Measurements from ENCODE around the gene CCDC142.

CCDC142 gene

GRCh38 chr2:74429487-74430451, 53.0 kb downstream of the CCDC142 start:
- Histone ChIP-seq H3K4me3 (ENCODE audit: low read depth in 1 of 2, low read length in 2 of 2) (no peak overlapping the region), H3K9ac (ENCODE audit: low read length) (no peak overlapping the region), H3K9me3 (ENCODE audit: low read length) (no peaks in the 10 kb centered on the region), H3K27me3 (ENCODE audit: control insufficient read depth in 1 of 2, insufficient read depth in 2 of 2, low read length in 2 of 2) (no peaks in the 10 kb centered on the region), H3K36me3 (ENCODE audit: insufficient read depth, low read length) (peaks cover 52% of the 10 kb centered on the region), H3K4me1 (ENCODE audit: insufficient read depth, low read length) (no peaks in the 10 kb centered on the region), H3K27ac (ENCODE audit: low read depth, low read length) (no peak overlapping the region)

GRCh38 chr2:74428675-74429074, 54.1 kb downstream of the CCDC142 start:
- Histone ChIP-seq H3K4me3 (ENCODE audit: low read depth in 1 of 2, low read length in 2 of 2) (no peak overlapping the region), H3K27me3 (ENCODE audit: control insufficient read depth in 1 of 2, insufficient read depth in 2 of 2, low read length in 2 of 2) (no peaks in the 10 kb centered on the region), H3K9ac (ENCODE audit: low read length) (no peak overlapping the region), H3K27ac (ENCODE audit: low read depth, low read length) (no peak overlapping the region), H3K36me3 (ENCODE audit: insufficient read depth, low read length) (peaks cover 52% of the 10 kb centered on the region), H3K9me3 (ENCODE audit: low read length) (no peaks in the 10 kb centered on the region), H3K4me1 (ENCODE audit: insufficient read depth, low read length) (no peaks in the 10 kb centered on the region)

- no peaks in the 10 kb centered on the region for H3K4me1 ChIP-seq (ENCODE audit: insufficient read depth, low read length)
- no peak overlapping the region for H3K4me3 ChIP-seq (ENCODE audit: low read depth in 1 of 2, low read length in 2 of 2)
- H3K9me3 ChIP-seq (ENCODE audit: low read length): no peaks in the 10 kb centered on the region
- H3K27ac ChIP-seq (ENCODE audit: low read depth, low read length): no peak overlapping the region
- no peaks in the 10 kb centered on the region for H3K27me3 ChIP-seq (ENCODE audit: control insufficient read depth in 1 of 2, insufficient read depth in 2 of 2, low read length in 2 of 2)
- peaks cover 50% of the 10 kb centered on the region for H3K36me3 ChIP-seq (ENCODE audit: insufficient read depth, low read length)
- H3K9ac ChIP-seq (ENCODE audit: low read length): no peak overlapping the region
Measured at GRCh38 chr2:74427551-74427950, 55.2 kb downstream of the CCDC142 start.

- Histone ChIP-seq H3K4me1 (ENCODE audit: insufficient read depth, low read length) (peaks cover 3% of the 10 kb centered on the region), H3K9ac (ENCODE audit: low read length) (no peak overlapping the region), H3K36me3 (ENCODE audit: insufficient read depth, low read length) (peaks cover 38% of the 10 kb centered on the region), H3K27ac (ENCODE audit: low read depth, low read length) (no peak overlapping the region), H3K27me3 (ENCODE audit: control insufficient read depth in 1 of 2, insufficient read depth in 2 of 2, low read length in 2 of 2) (no peaks in the 10 kb centered on the region), H3K9me3 (ENCODE audit: low read length) (no peaks in the 10 kb centered on the region), H3K4me3 (ENCODE audit: low read depth in 1 of 2, low read length in 2 of 2) (no peak overlapping the region)
Measured at GRCh38 chr2:74426181-74426758, 56.5 kb downstream of the CCDC142 start.

DNA sequence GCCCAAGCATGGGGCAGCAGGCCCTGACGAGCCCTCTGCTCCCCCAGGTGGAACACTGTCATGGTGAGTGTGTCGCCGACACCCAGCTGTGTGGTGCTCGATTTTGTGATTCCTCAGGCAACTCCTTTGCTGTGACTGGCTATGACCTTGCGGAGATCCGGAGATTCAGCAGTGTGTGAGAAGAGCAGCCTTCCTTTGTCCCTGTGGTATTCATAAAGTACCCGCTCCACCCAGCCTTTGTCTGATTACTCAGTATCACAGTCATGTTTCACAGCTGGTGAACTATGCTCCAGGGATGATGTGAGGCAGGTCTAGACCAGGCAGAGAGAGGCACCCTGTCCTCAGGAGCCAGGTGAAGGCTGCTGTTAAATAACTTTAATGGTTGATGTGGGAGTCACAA, 57.3 kb downstream of the CCDC142 start:
- H3K4me1 ChIP-seq (ENCODE audit: insufficient read depth, low read length): peaks cover 3% of the 10 kb centered on the region
- no peaks in the 10 kb centered on the region for H3K27me3 ChIP-seq (ENCODE audit: control insufficient read depth in 1 of 2, insufficient read depth in 2 of 2, low read length in 2 of 2)
- no peaks in the 10 kb centered on the region for H3K9me3 ChIP-seq (ENCODE audit: low read length)
- H3K4me3 ChIP-seq (ENCODE audit: low read depth in 1 of 2, low read length in 2 of 2): no peak overlapping the region
- H3K36me3 ChIP-seq (ENCODE audit: insufficient read depth, low read length): peaks cover 35% of the 10 kb centered on the region
- no peak overlapping the region for H3K27ac ChIP-seq (ENCODE audit: low read depth, low read length)
- H3K9ac ChIP-seq (ENCODE audit: low read length): no peak overlapping the region

- Histone ChIP-seq H3K9me3 (ENCODE audit: low read length) (no peaks in the 10 kb centered on the region), H3K27ac (ENCODE audit: low read depth, low read length) (no peak overlapping the region), H3K9ac (ENCODE audit: low read length) (no peak overlapping the region), H3K36me3 (ENCODE audit: insufficient read depth, low read length) (peaks cover 32% of the 10 kb centered on the region), H3K4me3 (ENCODE audit: low read depth in 1 of 2, low read length in 2 of 2) (no peak overlapping the region), H3K27me3 (ENCODE audit: control insufficient read depth in 1 of 2, insufficient read depth in 2 of 2, low read length in 2 of 2) (no peaks in the 10 kb centered on the region), H3K4me1 (ENCODE audit: insufficient read depth, low read length) (peaks cover 3% of the 10 kb centered on the region)
Measured at GRCh38 chr2:74424995-74425406, 57.8 kb downstream of the CCDC142 start.

DNA sequence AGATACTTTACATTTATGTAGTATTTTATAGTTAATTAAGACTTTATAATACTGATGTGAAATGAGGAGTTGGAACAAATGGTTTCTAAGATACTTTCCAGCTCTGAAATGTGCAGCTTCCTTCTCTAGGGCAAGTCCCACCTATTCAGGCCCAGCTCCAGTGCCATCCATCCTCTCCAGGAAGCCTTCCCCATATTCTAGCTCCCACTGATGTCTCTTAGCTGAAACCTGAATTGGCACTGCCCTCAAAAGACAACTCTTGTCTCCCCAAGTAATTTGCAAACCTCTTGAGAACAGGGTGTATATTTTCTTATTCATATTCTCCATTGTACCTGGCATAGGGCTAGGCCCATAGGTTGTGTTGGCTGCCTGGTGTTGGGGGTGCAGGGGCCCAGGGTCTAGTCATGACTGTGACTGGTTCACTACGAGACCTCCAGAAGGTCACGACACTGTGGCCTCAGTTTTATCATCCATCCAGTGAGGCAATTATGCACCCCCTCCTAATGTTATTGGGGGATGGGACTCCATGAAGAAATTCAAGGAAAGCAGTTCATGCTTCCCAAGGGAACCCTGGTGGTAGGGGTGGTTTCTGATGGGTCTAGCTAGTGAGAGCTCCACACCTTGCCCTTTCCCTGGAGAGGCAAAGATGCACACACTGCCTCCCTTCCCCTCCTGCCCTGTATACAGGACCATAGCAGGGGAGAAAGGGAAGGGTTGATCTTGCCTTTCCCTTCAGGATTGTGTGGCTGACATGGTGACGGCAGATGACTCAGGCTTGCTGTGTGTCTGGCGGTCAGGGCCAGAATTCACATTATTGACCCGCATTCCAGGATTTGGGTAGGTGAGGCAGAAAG, 58.4 kb downstream of the CCDC142 start:
- H3K36me3 ChIP-seq (ENCODE audit: insufficient read depth, low read length): peaks cover 26% of the 10 kb centered on the region
- no peak overlapping the region for H3K9ac ChIP-seq (ENCODE audit: low read length)
- no peaks in the 10 kb centered on the region for H3K9me3 ChIP-seq (ENCODE audit: low read length)
- no peak overlapping the region for H3K27ac ChIP-seq (ENCODE audit: low read depth, low read length)
- no peaks in the 10 kb centered on the region for H3K27me3 ChIP-seq (ENCODE audit: control insufficient read depth in 1 of 2, insufficient read depth in 2 of 2, low read length in 2 of 2)
- H3K4me1 ChIP-seq (ENCODE audit: insufficient read depth, low read length): peaks cover 3% of the 10 kb centered on the region
- H3K4me3 ChIP-seq (ENCODE audit: low read depth in 1 of 2, low read length in 2 of 2): no peak overlapping the region
